CD4-positive, alpha-beta T cell (primary cell): ENCODE results near the gene LENG1. TPM values are rescaled to one million over a fixed set of nuclear protein-coding genes. Genes with fewer than 3 reads are reported as not detected.

ENCODE experiments used
- ATAC-seq: fragments of 200-7000 bp; cut with Tn5 transposase; one replicate; pipeline ENCODE4 v1.10.0; 2022; ENCODE audit warnings: mild to moderate bottlenecking; ENCODE audit not compliant: poor library complexity
- CTCF ChIA-PET: fragments of 350-600 bp; sonication (Branson Sonifier 250); formaldehyde crosslinking; loops from one replicate; lab custom pipeline; 2021; ENCODE audit warnings: antibody characterized with exemption, inconsistent platforms; lab: Charles Lee
- POLR2A ChIA-PET: fragments of 350-600 bp; sonication (Branson Sonifier 250); formaldehyde crosslinking; loops from one replicate; lab custom pipeline; 2021; ENCODE audit warnings: antibody characterized with exemption, inconsistent platforms; lab: Charles Lee
- DNase-seq, 14 experiments: peaks; one replicate each; pipeline ENCODE4 v3.0.0-alpha.2; 2013 to 2020; ENCODE audit warnings: mixed read lengths in 2 of 14
- H3K27ac ChIP-seq, 2 donors: one replicate each; pipeline versions ENCODE4 v1.5.1 to v1.7.0; 2013; ENCODE audit warnings: low read length in 2 of 2, low read depth in 1 of 2, mild to moderate bottlenecking in 1 of 2
- H3K27me3 ChIP-seq, 2 experiments: 1 replicate in 1 of 2; 2 replicates in 1 of 2; pipeline versions ENCODE4 v1.6.1 to v1.7.0; 2013; ENCODE audit warnings: low read length in 2 of 2, control low read depth in 1 of 2, mild to moderate bottlenecking in 1 of 2, moderate library complexity in 1 of 2; ENCODE audit not compliant: insufficient read depth in 2 of 2, control insufficient read depth in 1 of 2
- H3K36me3 ChIP-seq: one replicate; pipeline ENCODE4 v1.6.1; 2013; ENCODE audit warnings: low read length, control low read depth; ENCODE audit not compliant: insufficient read depth
- H3K4me1 ChIP-seq: one replicate; pipeline ENCODE4 v1.6.1; 2013; ENCODE audit warnings: low read length, control low read depth; ENCODE audit not compliant: insufficient read depth
- H3K4me3 ChIP-seq: one replicate; pipeline ENCODE4 v1.5.1; 2013; ENCODE audit warnings: mild to moderate bottlenecking, low read length, moderate library complexity
- H3K9me3 ChIP-seq, 2 experiments: 1 replicate in 1 of 2; 2 replicates in 1 of 2; pipeline versions ENCODE4 v1.6.1 to v1.7.0; 2013; ENCODE audit warnings: low read length in 2 of 2, mild to moderate bottlenecking in 2 of 2, control low read depth in 1 of 2, moderate library complexity in 1 of 2; ENCODE audit not compliant: control insufficient read depth in 1 of 2, insufficient read depth in 1 of 2
- H3K27ac Mint-ChIP-seq: one replicate; pipeline ENCODE4 v1.8.0; 2020; ENCODE audit warnings: mixed read lengths
- H3K27me3 Mint-ChIP-seq: one replicate; pipeline ENCODE4 v1.8.0; 2021; ENCODE audit warnings: mixed read lengths
- H3K36me3 Mint-ChIP-seq: one replicate; pipeline ENCODE4 v1.8.0; 2021; ENCODE audit warnings: low read depth, mixed read lengths
- H3K4me1 Mint-ChIP-seq: one replicate; pipeline ENCODE4 v1.8.0; 2021; ENCODE audit warnings: low read depth, mixed read lengths
- H3K4me3 Mint-ChIP-seq: one replicate; pipeline ENCODE4 v1.8.0; 2020; ENCODE audit warnings: mild to moderate bottlenecking, mixed read lengths
- H3K9me3 Mint-ChIP-seq: one replicate; pipeline ENCODE4 v1.8.0; 2020; ENCODE audit warnings: mixed read lengths
- intact Hi-C, 2 experiments: fragments of 100-400 bp; cut with DNase I in 1 of 2; cut with micrococcal nuclease in 1 of 2; formaldehyde crosslinking; loops; one replicate each; pipeline versions ENCODE4 v1.15.1 to v1.9.0; 2023 to 2025; cut with DNase I, micrococcal nuclease
- total RNA-seq, 174 experiments: library from RNA in 2 of 174; stranded (reverse) in 2 of 174; gene quantifications; one replicate each; pipeline ENCODE4 v1.2.3 and lab custom pipeline; 2021 to 2026
- TF ChIP-seq, protein P1 (sequence below): fragments of 200-600 bp; IDR thresholded peaks from one replicate; pipeline ENCODE4 v1.8.0; 2022; ENCODE audit warnings: antibody characterized with exemption, mild to moderate bottlenecking

Gene LENG1
- total RNA-seq, 2 experiments from 2014 or later: 14.4 to 16.0 TPM

DNA sequence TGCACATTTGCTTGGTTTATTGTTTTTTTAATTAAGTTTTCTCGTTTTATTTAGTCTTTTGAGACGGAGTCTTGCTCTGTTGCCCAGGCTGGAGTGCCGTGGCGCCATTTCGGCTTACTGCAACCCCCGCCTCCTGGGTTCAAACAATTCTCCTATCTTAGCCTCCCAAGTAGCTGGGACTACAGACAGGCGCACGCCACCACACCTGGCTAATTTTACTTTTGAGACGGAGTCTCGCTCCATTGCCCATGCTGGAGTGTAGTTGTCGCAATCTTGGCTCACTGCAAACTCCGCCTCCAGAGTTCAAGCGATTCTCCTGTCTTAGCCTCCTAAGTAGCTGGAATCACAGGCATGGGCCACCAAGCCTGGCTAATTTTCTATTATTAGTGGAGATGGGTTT lies 42.5 kb upstream of the LENG1 start:
- H3K36me3 ChIP-seq: peaks cover 58% of the 10 kb centered on the region
- H3K4me1 Mint-ChIP-seq: peaks cover 56% of the 10 kb centered on the region

DNA sequence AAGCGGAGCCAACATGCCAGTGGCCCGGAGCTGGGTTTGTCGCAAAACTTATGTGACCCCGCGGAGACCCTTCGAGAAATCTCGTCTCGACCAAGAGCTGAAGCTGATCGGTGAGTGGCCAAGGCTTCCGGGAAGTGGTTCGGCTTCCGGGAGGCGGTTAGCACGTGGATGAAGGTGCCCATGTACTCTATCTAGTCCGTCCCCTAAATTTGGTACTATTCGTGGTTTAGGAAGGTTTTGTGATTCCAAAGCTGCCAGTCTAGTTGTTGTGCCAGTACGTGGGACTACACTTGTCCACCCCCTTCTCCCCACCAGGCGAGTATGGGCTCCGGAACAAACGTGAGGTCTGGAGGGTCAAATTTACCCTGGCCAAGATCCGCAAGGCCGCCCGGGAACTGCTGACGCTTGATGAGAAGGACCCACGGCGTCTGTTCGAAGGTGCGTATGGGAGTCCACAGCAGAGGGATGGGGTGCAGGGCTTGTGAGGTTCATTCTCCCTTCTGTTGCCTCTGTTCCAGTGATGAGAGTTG lies 41.7 kb upstream of the LENG1 start:
- peaks cover 57% of the 10 kb centered on the region for H3K36me3 Mint-ChIP-seq
- no peak for ATAC-seq

More for the DNA sequence above, 42.5 kb upstream of the LENG1 start:
- ChIA-PET POLR2A (interaction anchor here (1.3 to 4.9 kb wide), 2 partner anchors 12 to 87 kb away, joined by 10 to 148 read pairs; partner anchors contain the start of genes MBOAT7, PRPF31, TFPT and TSEN34), CTCF (no interaction called here)
- ATAC-seq: no peak
- H3K27me3 ChIP-seq: no peaks in the 10 kb centered on the region
- TF ChIP-seq, protein P1, sequence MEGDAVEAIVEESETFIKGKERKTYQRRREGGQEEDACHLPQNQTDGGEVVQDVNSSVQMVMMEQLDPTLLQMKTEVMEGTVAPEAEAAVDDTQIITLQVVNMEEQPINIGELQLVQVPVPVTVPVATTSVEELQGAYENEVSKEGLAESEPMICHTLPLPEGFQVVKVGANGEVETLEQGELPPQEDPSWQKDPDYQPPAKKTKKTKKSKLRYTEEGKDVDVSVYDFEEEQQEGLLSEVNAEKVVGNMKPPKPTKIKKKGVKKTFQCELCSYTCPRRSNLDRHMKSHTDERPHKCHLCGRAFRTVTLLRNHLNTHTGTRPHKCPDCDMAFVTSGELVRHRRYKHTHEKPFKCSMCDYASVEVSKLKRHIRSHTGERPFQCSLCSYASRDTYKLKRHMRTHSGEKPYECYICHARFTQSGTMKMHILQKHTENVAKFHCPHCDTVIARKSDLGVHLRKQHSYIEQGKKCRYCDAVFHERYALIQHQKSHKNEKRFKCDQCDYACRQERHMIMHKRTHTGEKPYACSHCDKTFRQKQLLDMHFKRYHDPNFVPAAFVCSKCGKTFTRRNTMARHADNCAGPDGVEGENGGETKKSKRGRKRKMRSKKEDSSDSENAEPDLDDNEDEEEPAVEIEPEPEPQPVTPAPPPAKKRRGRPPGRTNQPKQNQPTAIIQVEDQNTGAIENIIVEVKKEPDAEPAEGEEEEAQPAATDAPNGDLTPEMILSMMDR: no peak
- H3K27ac ChIP-seq: peak overlapping the region in 1 of 2 donors; percentile 95
- H3K4me3 ChIP-seq: peak overlapping the region; percentile 68
- H3K4me3 Mint-ChIP-seq: peak overlapping the region; percentile 99
- no peak for DNase-seq
- intact Hi-C loops: loop anchor here (2.0 to 10.0 kb wide), 3 partner anchors 43 to 263 kb away; partner anchors contain the start of genes LENG1 (in 1 of the 2), LENG9 (in 1 of the 2), PRPF31 (in 1 of the 2) and TFPT (in 1 of the 2)
- H3K9me3 ChIP-seq: no peaks in the 10 kb centered on the region
- H3K27ac Mint-ChIP-seq: peak overlapping the region; percentile 93
- H3K27me3 Mint-ChIP-seq: no peaks in the 10 kb centered on the region
- no peaks in the 10 kb centered on the region for H3K9me3 Mint-ChIP-seq
- peaks cover 64% of the 10 kb centered on the region for H3K36me3 Mint-ChIP-seq
- peaks cover 71% of the 10 kb centered on the region for H3K4me1 ChIP-seq

DNA sequence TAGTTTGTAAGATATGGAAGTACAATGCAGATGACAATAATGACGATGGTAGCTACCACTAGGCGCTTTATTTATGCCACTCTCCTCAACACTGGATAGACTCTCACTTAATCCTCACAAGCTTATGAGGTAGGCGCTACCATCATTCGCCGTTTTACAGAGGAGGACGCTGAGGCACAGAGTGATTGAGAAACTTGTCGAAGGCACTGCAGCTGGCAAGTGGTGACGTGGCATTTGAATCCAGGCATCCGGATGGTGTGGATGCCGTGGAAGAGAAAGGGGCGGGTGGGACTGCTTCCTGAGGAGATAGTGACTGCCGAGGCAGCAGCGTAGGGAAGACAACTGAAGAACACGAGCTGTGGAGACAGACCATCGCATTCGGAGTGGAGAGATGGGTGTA lies 39.9 kb upstream of the LENG1 start:
- H3K36me3 ChIP-seq: peaks cover 33% of the 10 kb centered on the region
- Mint-ChIP-seq H3K27me3 (no peaks in the 10 kb centered on the region), H3K27ac (peak overlapping the region; percentile 78), H3K9me3 (no peaks in the 10 kb centered on the region), H3K36me3 (peaks cover 50% of the 10 kb centered on the region), H3K4me3 (peak overlapping the region; percentile 84), H3K4me1 (peaks cover 39% of the 10 kb centered on the region)
- DNase-seq: no peak
- no peak overlapping the region for H3K27ac ChIP-seq
- no peak overlapping the region for H3K4me3 ChIP-seq
- no peaks in the 10 kb centered on the region for H3K9me3 ChIP-seq
- ChIA-PET CTCF (interaction anchor here (0.7 to 3.8 kb wide), 3 partner anchors 9 to 31 kb away, joined by 3 to 19 read pairs (median 4); partner anchors contain the start of genes MBOAT7 and TSEN34), POLR2A (interaction anchor here (0.9 to 4.9 kb wide), 4 partner anchors 9 to 62 kb away, joined by 5 to 148 read pairs (median 14); partner anchors contain the start of genes CNOT3, LENG1, MBOAT7 and TSEN34)
- no peaks in the 10 kb centered on the region for H3K27me3 ChIP-seq
- TF ChIP-seq, protein P1: no peak
- no peak for ATAC-seq
- H3K4me1 ChIP-seq: peaks cover 46% of the 10 kb centered on the region
- intact Hi-C loops: loop anchor here in 1 of 2 experiments (10.0 kb wide), 2 partner anchors 335 to 1455 kb away; partner anchors contain the start of genes MYADM and U2AF2

More for the DNA sequence above, 41.7 kb upstream of the LENG1 start:
- H3K27me3 ChIP-seq: no peaks in the 10 kb centered on the region
- H3K9me3 ChIP-seq: no peaks in the 10 kb centered on the region
- peaks cover 51% of the 10 kb centered on the region for H3K36me3 ChIP-seq
- ChIA-PET POLR2A (interaction anchor here (0.9 to 4.9 kb wide), 9 partner anchors 9 to 1453 kb away, joined by 3 to 148 read pairs (median 10); partner anchors contain the start of genes CNOT3, LENG1, MBOAT7 and PRPF31), CTCF (interaction anchor here (3.8 kb wide), 1 partner anchor 11 kb away, joined by 19 read pairs; the partner anchor contains the start of genes MBOAT7 and TSEN34)
- no peaks in the 10 kb centered on the region for H3K27me3 Mint-ChIP-seq
- TF ChIP-seq, protein P1: no peak
- DNase-seq: peak in 1 of 14 experiments; percentile 22
- peak overlapping the region; percentile 93 for H3K27ac Mint-ChIP-seq
- intact Hi-C loops: loop anchor here (2.0 to 10.0 kb wide), 3 partner anchors 42 to 264 kb away; partner anchors contain the start of genes LENG1 (in 1 of the 2), LENG9 (in 1 of the 2), PRPF31 (in 1 of the 2) and TFPT (in 1 of the 2)
- peak overlapping the region; percentile 68 for H3K4me3 ChIP-seq
- no peaks in the 10 kb centered on the region for H3K9me3 Mint-ChIP-seq
- peak overlapping the region; percentile 99 for H3K4me3 Mint-ChIP-seq
- H3K4me1 Mint-ChIP-seq: peaks cover 48% of the 10 kb centered on the region
- peaks cover 63% of the 10 kb centered on the region for H3K4me1 ChIP-seq
- H3K27ac ChIP-seq: peak overlapping the region; percentile 93 to 95
